ENCODE results near the gene PAX7.
"Not testable (repeated sequence)": the region's sequence is repeated elsewhere in the genome, so short reads cannot be mapped to it uniquely, and the experiment has no call there.

The PAX7 gene

DNA sequence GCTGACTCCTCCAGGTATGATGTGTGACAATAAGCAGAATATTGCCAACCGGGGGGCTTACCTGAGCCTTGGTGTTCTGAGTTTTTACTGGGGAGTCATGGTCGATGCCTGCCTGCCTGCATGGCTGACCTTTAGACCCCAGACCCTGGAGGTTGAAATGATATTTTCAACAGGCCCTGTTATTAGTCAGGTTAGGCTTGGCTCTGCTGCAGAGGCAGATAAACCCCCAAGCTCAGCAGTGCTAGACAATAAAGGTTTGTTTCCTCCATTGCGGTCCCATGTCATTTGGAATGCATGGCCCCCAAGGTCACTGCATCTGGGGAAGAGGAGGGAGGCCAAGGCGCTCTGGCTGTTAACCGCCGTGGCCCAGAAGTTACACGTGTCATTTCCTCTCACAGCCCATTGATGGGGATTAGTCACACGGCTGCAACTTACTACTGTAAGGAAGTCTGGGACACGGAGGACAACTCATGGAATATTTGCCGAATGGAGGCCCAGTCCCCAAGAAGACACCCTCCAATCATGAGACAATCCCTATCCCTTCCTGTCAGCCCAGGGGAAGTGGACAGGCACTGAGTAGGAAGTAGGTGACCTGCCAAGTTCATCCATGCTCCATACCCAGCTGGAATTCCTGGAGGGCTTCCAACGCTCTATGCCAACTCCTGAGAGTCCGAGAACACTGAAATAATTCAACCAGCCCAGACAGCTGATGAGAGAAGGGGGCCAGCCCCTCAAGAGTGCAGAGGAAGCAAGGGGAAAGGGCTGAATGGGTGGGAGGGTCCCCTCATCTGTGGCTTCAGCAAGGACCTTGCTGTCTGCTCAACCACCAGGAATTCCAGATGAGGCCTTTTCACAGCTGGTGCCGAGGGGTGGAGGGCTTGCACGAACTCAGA, 131.5 kb downstream of the PAX7 start:
- DNase-seq (ENCODE audit: low read depth) = no peak

DNA sequence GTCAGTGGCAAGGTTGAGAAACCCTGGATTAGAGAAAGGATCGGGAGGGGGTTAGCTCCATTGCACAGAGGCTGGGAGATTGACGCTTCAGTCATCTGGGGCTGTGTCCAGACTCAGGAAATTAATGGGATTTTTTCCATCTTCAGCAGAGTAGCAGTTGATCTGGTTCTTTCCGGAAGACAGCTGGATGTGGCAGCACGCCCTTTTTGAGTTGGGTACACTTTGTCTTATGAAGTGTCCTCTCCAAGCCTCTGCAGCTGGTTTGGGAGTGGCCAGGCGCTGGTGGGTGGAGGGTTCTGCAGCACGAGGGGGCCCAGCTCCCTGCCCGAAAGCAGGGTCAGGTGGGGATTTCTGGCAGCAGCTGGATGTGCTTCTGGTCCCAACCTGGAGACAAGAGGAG, 133.7 kb downstream of the PAX7 start:
- DNase-seq (ENCODE audit: low read depth) = no peak

DNA sequence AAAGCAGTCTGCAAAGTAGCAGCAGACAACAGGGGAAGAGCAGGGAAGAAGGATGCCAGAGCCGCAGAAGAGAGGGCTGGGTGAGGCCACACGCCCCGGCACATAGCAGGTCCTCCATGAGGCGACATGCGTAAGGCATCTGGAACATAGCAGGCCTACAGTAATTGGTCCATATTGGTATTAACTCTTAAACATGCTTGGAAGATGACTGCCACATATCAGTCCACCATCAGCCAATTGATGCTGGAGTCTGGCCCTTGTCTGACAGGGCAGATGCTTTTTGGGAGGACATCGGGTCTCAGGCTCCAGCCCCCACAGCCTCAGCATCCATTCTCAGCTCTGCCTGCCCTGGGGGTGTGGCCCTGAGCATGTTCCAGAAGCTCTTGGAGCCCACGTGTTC, 135.1 kb downstream of the PAX7 start:
- no peak for DNase-seq (ENCODE audit: low read depth)

DNA sequence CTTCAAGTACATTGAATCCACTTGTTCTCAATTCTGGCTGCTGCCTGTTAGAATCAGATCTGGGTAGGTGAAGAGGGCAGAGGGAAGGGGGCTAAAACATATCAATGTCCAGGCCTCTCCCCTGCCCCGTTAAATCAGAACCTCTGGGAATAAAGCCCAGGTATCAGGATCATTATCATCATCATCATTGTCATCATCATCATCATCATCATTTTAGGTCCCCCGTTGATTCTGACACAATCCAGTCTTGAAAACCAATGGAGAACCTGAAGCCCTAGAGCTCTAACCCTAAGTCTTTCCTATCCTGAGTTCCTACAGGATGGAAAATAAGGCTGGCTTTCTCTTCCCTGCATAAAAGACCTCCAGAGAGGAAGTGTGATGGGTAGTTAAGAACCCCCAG, 135.7 kb downstream of the PAX7 start:
- DNase-seq (ENCODE audit: low read depth) = no peak

DNA sequence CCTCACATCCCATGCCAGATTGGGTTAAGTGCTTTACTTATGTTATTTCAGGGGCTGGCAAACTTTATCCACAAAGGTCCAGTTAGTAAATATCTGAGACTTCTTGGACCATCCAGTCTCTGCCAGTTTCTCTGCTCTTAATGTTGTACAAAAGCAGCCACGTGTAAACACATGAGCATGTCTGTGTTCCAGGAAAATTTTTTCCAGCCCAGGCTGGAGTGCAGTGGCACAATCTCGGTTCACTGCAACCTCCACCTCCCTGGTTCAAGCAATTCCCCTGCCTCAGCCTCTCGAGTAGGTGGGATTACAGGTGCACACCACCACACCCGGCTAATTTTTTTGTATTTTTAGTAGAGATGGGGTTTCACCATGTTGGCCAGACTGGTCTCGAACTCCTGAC, 136.9 kb downstream of the PAX7 start:
- not testable (repeated sequence) for DNase-seq (ENCODE audit: low read depth)

DNA sequence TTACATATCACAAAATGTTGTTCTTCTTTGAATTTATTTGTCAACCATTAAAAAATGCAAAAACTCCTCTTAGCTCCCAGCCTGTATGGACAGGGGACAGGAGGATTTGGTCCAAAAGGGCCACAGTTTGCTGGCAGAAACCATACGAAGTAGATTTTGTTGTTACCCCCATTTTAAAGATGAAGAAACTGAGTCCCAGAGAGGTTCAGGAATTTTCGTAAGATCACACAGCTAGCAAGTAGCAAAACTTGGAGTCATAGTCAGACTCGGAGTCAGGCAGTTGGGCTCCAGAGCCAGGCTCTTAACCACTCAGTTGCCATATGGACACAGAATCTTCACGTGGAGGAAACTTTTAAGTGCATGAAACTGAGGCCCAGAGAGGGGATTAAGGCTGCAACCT, 137.4 kb downstream of the PAX7 start:
- DNase-seq (ENCODE audit: low read depth) = no peak

DNA sequence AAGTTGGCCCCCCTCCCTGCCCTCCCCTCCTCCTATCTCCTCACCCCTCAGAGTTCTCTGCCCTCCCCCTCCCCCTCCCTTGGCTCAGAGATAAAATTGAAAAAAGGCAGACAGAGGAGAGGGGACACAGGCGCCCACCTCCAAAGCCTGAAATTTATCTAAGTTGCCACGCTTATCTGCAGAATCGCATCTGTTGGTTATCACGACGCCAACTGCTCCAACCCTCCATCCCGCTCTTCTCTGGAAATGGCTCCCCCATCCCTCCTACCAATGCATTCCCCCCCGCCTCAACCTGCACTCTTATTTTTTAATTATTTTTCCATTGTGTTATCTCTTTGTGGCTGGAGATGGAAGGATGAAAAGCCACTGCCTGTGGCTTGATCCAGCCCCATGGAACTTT, 138.5 kb downstream of the PAX7 start:
- no peak for DNase-seq (ENCODE audit: low read depth)

DNA sequence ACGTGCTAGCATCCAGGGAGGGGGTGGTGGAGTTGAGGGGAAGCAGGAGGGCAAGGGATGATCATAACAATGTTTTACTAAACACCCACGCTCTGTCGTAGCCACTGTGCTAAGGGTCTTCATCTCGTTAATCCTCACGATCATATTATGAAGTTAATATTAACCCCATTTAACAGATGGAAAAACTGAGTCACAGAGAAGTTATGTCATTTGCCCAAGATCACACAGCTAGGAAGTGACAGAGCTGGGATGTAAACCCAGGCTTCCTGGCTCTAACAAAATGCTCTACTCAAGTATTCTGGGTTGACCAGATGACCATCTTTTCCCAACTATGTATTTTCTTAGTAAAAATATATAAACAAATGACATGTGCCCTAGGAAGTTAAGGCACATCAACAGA, 140.2 kb downstream of the PAX7 start:
- DNase-seq (ENCODE audit: low read depth) = no peak

DNA sequence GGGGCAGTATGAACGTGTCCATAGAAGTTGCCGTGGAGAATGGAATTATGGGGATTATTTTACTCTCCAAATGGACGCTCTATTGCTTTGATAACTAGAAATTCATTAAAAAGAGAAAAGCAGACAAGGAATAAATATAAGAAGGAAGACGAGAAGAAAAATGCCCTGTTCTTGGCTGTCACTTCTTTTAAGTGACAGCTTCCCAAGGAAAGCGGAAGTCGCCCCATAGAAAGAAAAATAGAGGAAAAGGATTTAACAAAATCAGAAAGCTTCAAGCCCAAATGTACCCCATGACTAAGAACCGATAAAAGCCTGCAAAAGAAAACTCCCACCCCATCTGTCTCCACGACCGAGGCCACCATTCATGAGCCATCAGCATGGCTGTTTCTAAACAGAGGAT, 143.1 kb downstream of the PAX7 start:
- no peak for DNase-seq (ENCODE audit: low read depth)

DNA sequence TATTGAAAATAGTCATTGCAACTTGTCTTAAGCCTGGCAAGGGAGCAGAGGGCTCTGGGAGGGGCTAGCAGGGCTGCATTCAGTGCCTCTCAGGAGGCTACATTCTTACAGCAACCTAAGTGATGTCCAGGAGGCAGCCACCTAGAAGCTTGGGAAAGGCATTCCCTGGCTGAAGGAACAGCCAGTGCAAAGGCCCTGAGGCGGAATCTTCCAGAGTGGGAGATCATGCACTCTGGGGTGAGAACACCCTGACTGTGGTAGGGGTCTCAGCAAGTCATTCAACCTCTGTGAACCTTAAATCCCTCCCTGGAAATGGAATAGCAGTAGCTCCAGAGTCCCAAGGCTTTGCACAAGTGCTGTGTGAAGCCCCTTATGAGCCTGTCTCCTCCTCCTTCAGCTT, 144.7 kb downstream of the PAX7 start:
- no peak for DNase-seq (ENCODE audit: low read depth)

DNA sequence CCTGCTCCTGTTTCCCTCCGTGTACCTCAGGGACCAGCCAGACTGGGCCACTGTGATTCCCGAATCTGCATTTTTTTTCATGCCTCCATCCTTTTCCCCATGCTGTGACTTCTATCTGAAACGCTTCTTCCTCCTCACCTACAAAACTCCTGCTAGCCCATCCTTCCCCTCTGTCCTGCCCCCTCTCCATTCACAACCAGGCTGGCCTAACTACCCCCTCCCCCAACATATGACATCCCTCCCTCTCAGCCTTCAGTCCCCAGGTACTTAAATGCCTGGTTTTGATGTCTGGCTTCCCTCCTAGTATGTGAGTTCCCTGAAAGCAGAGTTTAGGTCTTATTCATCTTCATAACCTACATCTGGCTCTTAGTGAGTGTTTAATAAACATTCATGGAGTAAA, 146.1 kb downstream of the PAX7 start:
- no peak for DNase-seq (ENCODE audit: low read depth)

DNA sequence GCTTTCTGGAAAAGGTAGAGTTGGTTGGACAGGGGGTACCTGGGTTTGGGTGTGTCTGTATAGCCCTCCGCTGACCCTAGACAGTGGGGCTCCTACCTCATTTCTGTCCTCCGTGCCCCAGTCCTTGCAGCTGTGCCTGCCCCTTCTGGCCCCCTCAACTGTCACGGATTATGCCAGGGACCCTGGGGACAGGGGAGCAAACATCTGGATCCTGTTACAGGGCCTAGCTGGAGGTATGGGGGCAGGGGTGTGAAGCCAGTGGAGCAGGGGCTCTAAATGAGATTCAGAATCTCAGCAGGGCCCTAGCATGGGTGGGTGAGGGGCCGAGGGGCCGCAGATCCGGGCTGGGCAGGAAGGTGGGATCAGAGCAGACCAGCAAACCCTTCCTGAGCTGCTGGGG, 147.8 kb downstream of the PAX7 start:
- DNase-seq (ENCODE audit: low read depth) = no peak

DNA sequence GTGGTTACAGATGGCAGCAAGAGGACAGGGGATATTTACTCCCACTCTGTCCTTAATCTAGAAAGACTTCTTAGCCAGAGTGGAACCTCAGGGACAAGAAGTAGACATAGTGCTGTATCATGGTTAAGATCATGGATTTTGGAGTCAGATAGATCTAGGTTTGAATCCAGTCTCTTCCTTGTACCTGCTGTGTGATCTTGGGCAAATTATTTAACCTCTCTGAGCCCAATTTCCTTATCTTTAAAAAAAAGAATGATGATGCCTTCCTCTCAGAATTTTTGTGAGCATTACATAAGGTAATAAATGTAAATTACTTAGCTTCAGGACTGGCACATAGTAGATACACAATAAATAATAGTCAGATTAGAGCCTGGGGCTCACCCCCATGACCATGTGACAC, 150.4 kb downstream of the PAX7 start:
- DNase-seq (ENCODE audit: low read depth) = no peak

DNA sequence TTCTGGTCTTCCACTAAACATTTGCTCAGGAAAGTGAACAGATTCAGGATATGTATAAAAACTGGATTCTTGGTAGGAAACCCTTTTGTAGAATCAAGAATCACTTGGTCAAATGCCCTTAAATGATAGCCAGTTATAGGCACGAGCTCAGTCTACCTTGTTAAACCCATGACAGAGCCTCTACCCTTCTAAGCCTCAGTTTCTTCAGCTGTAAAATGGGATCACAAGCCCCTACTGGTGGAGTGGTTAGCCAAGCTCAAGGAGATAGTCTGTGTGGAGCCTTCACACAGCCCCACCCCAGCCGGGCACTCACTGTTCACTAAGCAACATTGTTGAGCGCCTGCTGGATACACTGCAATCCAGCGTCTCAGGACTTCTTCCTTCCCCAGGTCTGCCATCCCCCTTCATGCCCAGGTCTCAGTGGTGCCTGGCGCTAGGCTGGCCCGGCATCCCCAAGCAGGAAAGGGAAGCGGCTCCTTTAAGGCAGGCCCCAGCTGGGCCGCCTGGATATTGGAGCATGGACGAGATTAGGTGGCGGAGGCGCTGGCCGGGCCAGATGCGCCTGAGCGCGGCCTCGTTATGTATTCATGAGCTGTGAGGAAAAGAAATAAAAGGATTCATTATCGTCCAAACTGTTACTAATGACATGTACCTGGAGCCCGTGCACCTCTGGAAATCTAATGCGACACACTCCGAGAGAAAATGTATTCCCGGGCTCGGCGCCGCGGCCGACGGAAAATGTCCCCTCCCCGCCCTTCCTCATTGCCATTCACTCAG, 153.2 kb downstream of the PAX7 start:
- DNase-seq (ENCODE audit: low read depth) = no peak

DNA sequence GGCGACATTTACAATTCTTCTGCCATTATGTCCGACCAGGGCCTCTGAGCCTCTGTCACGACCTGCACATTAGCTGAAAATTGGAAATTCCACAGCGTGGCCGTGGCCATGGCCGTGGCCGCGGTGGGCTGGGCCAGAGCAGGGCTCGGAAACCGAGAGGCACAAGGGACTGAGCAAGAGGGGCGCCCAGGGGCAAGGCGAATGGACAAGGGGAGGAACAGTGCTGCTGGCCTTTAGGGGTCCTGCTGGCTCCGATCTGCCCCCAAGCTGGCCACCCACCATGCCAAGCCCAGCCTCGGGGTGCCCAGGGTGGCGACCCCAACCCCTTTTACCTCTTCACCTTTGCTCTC, 153.8 kb downstream of the PAX7 start:
- no peak for DNase-seq (ENCODE audit: low read depth)

DNA sequence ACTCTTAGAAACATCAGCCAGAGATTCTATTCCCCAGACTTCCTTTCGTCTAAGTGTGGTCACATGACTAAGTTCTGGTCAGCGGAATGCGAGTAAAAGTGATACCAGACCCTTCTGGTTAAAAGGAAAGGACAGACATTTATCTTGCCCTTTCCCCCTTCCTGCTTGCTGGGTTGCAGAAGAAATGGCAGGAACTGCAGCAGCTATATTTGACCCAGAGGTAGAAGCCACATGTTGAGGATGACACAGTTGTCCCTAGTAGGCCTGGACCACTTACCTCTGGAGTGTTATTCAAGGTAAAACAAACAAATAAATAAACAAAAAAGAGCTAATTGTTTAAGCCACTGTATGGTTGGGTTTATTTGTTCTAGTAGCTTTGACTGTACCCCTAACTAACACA, 155.5 kb downstream of the PAX7 start:
- DNase-seq (ENCODE audit: low read depth) = no peak

DNA sequence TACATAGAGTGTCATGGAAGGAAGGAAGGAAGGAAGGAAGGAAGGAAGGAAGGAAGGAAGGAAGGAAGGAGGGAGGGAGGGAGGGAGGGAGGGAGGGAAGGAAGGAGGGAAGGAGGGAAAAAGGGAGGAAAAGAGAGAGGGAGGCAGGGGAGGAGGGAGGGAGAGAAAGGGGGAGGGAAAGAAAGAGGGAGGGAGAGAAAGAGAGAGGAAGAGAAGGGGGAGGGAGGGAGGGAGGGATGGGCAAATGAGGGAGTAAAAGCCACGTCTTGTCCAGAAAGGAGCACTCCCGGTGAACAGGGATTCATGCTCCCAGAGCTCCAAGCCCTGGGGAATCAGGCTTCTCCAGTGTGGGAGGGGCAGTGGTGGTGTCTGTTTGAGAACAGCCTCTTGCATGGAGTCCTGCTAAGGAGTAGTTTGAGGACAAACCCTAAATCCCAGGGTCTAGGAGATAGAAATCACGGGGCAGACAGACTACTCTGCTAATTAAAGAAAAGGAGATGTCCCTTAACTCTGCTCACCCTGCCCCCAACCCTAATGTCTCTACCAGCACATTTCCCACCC, 157.3 kb downstream of the PAX7 start:
- DNase-seq (ENCODE audit: low read depth) = no peak

DNA sequence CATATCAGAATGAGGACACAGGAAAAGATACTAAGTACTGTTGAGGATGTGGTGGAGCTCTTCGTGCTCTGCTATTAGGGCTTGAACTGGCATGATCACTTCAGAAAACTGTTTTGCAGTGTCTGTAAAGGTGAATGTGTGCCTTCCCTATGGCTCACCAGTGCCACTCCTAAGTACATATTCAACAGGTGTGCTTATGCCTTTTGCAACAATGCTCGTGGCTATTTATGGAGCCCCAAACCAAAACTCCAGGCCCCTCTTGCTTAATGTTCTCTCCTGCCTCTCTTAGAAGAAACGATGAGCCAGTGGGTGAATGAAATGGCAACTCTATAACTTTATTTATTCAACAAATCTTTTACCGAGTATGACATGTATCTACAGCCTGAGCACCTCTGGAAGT, 158.6 kb downstream of the PAX7 start:
- DNase-seq (ENCODE audit: low read depth) = no peak

DNA sequence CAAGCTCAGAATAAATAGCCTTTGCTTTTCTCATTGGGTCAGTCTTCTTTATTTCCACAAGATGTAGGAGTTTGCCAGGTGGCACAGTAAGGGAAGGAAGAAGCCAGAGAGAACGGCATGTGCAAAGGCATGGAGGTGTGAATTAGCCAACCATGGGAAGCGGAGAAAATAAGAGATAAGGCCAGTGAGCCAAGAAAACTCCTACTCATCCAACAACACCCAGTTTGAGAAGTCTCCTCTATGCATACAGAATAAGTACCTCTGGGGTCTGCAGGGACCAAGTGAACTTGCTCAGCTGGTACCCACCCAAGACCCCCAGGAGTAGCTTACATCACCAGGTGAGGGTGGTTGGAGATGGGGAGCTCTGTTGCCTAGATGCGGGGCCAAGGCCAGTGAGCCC, 162.1 kb downstream of the PAX7 start:
- no peak for DNase-seq (ENCODE audit: low read depth)

DNA sequence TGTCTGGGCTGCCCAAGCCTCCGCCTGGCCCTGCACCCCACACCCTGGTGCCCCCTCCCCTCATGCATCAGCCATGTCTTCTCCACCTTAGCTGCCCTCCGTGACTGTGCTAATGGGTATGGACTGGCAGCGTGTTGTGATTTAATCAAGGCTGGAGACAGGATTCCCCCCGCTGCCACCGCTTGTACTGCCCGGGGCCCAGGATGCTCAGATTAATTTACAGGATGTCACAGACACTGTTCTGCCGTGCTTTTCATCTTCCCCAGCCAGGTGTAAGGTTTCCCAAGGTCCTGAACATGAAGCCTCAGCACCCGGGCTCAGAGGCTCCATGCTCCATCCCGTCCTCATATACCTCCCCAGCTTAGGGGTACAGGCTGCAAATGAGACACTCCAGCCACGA, 162.5 kb downstream of the PAX7 start:
- no peak for DNase-seq (ENCODE audit: low read depth)

DNA sequence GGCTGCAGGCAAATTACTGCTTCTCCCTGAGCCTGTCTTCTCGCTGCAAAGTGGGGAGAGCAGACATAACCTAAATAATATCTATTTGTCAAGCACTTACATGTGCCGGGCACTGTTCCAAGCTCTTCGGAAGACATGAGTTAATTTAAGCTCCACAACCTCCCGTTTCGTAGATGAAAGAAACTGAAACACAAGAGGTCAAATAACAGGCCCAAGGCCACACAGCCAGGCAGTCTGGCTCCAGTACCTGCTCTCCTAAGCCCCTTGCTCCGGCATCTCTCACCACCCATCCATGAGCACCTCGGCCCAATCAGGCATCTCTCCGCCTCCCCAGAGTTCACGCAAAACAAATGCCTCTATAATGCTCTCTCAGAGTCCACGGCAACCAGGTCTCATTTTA, 163.4 kb downstream of the PAX7 start:
- DNase-seq (ENCODE audit: low read depth) = no peak

DNA sequence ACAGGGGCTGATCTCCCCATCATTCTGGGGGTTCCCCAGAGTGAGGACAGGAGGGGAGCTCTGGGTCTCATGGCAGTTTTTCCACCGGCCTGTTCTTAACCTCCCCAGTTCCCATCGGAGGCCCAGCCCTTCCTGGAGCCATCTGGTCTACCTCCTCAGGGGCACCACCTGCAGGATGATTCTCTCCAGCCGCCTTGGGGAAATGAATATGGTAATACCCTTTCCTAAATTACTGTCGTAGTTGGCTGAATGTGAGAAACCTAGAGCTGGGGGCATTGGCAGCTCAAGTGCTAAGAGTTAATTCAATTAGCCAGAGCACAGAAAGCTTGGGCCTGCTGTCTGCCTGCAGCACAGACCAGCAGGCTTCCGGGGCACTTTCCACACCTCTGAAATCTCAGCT, 163.9 kb downstream of the PAX7 start:
- DNase-seq (ENCODE audit: low read depth) = no peak

DNA sequence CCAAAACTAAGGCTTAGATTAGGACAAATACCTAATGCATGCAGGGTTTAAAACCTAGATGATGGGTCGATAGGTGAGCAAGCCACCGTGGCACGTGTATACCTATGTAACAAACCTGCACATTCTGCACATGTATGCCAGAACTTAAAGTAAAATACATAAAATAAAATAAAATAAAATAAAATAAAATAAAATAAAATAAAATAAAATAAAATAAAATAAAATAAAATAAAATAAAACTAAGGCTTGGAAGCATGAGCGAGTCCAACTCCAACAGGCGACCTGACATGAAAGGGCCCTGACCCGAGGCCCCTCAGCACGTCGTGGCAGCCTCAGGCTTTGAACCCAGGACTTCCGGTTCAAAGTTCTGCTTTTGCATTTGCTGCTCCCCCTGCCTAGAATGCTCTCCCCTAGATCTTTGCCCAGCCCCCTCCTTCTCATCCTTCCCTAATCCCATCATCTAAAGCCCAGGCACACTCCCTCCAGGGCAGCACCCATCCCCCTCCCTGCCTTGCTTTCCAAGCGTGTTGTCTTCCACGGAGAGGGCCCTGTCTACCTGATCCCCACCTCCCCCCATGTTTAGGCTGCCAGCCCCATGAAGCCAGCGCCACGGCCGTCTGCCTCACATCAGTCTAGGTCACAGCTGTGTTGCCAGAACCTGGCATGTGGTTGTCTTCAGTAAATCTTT, 164.5 kb downstream of the PAX7 start:
- no peak for DNase-seq (ENCODE audit: low read depth)
